ENCODE measurements around the gene EXOC1. TPM values are rescaled to one million over a fixed set of nuclear protein-coding genes. Genes with fewer than 3 reads are reported as not detected.
A peak's percentile ranks its signal among the peaks of the same experiment; 100 is the strongest.

The EXOC1 gene
- total and polyA plus RNA-seq, 4 experiments from 2014 or later: 9.4 to 50.7 (median 31.4) TPM

GRCh38 chr4:55896622-55897021, 43.2 kb downstream of the EXOC1 start:
- H3K36me3 ChIP-seq (ENCODE audit: insufficient read depth, low read length): peaks cover 18% of the 10 kb centered on the region
- H3K9me3 ChIP-seq (ENCODE audit: control insufficient read depth in 1 of 2, low read length in 2 of 2): no peaks in the 10 kb centered on the region
- ChIA-PET POLR2A (ENCODE audit: partially characterized antibody) (no interaction called here), CTCF (ENCODE audit: partially characterized antibody) (no interaction called here)
- no peak overlapping the region for H3K4me3 ChIP-seq (ENCODE audit: low read length in 2 of 2)
- Mint-ChIP-seq H3K4me1 (peaks cover 4 to 10% (median 7%) of the 10 kb centered on the region in 4 donors), H3K27me3 (no peaks in the 10 kb centered on the region), H3K36me3 (peaks cover 24 to 52% of the 10 kb centered on the region in 2 donors), H3K27ac (peak overlapping the region in 2 of 7 donors; percentile 13 to 44), H3K9me3 (no peaks in the 10 kb centered on the region), H3K4me3 (no peak overlapping the region)
- intact Hi-C loops (cut with micrococcal nuclease): no loop called here
- no peak overlapping the region for H3K27ac ChIP-seq (ENCODE audit: low read depth, low read length)
- no peak for DNase-seq
- no peaks in the 10 kb centered on the region for H3K27me3 ChIP-seq (ENCODE audit: insufficient read depth, low read length)
- H3K4me1 ChIP-seq (ENCODE audit: insufficient read depth, low read length): peaks cover 12% of the 10 kb centered on the region

- H3K27me3 ChIP-seq (ENCODE audit: insufficient read depth, low read length): no peaks in the 10 kb centered on the region
- H3K4me3 ChIP-seq (ENCODE audit: low read length in 2 of 2): no peak overlapping the region
- ChIA-PET POLR2A (ENCODE audit: partially characterized antibody) (no interaction called here), CTCF (ENCODE audit: partially characterized antibody) (interaction anchor here (1.2 kb wide), 1 partner anchor 46 kb away, joined by 5 read pairs; the partner anchor contains the start of gene CEP135)
- Mint-ChIP-seq H3K27me3 (no peaks in the 10 kb centered on the region), H3K4me1 (peaks cover 12 to 23% (median 18%) of the 10 kb centered on the region in 4 donors), H3K36me3 (peaks cover 21 to 39% of the 10 kb centered on the region in 2 donors), H3K9me3 (no peaks in the 10 kb centered on the region), H3K27ac (peak overlapping the region in 6 of 7 donors; percentile 12 to 63 (median 30)), H3K4me3 (no peak overlapping the region)
- intact Hi-C loops (cut with micrococcal nuclease): no loop called here
- H3K4me1 ChIP-seq (ENCODE audit: insufficient read depth, low read length): peaks cover 8% of the 10 kb centered on the region
- H3K27ac ChIP-seq (ENCODE audit: low read depth, low read length): no peak overlapping the region
- peaks cover 15% of the 10 kb centered on the region for H3K36me3 ChIP-seq (ENCODE audit: insufficient read depth, low read length)
- H3K9me3 ChIP-seq (ENCODE audit: control insufficient read depth in 1 of 2, low read length in 2 of 2): no peaks in the 10 kb centered on the region
- no peak for DNase-seq
Observed at GRCh38 chr4:55902677-55903076, 49.2 kb downstream of the EXOC1 start.

- no peak overlapping the region for H3K4me3 Mint-ChIP-seq
- no peaks in the 10 kb centered on the region for H3K9me3 Mint-ChIP-seq
- intact Hi-C loops (cut with micrococcal nuclease): no loop called here
- H3K36me3 Mint-ChIP-seq: peaks cover 21 to 37% of the 10 kb centered on the region in 2 donors
- H3K9me3 ChIP-seq (ENCODE audit: control insufficient read depth in 1 of 2, low read length in 2 of 2): no peaks in the 10 kb centered on the region
- H3K4me1 ChIP-seq (ENCODE audit: insufficient read depth, low read length): peaks cover 8% of the 10 kb centered on the region
- H3K36me3 ChIP-seq (ENCODE audit: insufficient read depth, low read length): peaks cover 15% of the 10 kb centered on the region
- POLR2A ChIA-PET (ENCODE audit: partially characterized antibody): no interaction called here
- no peak overlapping the region for H3K4me3 ChIP-seq (ENCODE audit: low read length in 2 of 2)
- DNase-seq: no peak
- H3K27me3 Mint-ChIP-seq: no peaks in the 10 kb centered on the region
- peaks cover 12 to 25% (median 19%) of the 10 kb centered on the region in 4 donors for H3K4me1 Mint-ChIP-seq
- H3K27ac ChIP-seq (ENCODE audit: low read depth, low read length): no peak overlapping the region
- peak overlapping the region in 2 of 7 donors; percentile 15 to 71 for H3K27ac Mint-ChIP-seq
- CTCF ChIA-PET (ENCODE audit: partially characterized antibody): interaction anchor here (0.8 to 1.2 kb wide), 3 partner anchors 27 to 532 kb away, joined by 3 to 5 read pairs (median 3); partner anchors contain the start of genes CEP135, PAICS and PPAT
- no peaks in the 10 kb centered on the region for H3K27me3 ChIP-seq (ENCODE audit: insufficient read depth, low read length)
Observed at GRCh38 chr4:55903577-55903976, 50.1 kb downstream of the EXOC1 start.

GRCh38 chr4:55904576-55904975, 51.1 kb downstream of the EXOC1 start:
- Histone ChIP-seq H3K36me3 (ENCODE audit: insufficient read depth, low read length) (peaks cover 15% of the 10 kb centered on the region), H3K27me3 (ENCODE audit: insufficient read depth, low read length) (no peaks in the 10 kb centered on the region), H3K9me3 (ENCODE audit: control insufficient read depth in 1 of 2, low read length in 2 of 2) (no peaks in the 10 kb centered on the region), H3K27ac (ENCODE audit: low read depth, low read length) (no peak overlapping the region), H3K4me3 (ENCODE audit: low read length in 2 of 2) (no peak overlapping the region), H3K4me1 (ENCODE audit: insufficient read depth, low read length) (peaks cover 8% of the 10 kb centered on the region)
- Mint-ChIP-seq H3K27ac (peak overlapping the region in 1 of 7 donors; percentile 42), H3K4me1 (peaks cover 12 to 25% (median 19%) of the 10 kb centered on the region in 4 donors), H3K27me3 (no peaks in the 10 kb centered on the region), H3K9me3 (no peaks in the 10 kb centered on the region), H3K36me3 (peaks cover 21 to 35% of the 10 kb centered on the region in 2 donors), H3K4me3 (no peak overlapping the region)
- POLR2A ChIA-PET (ENCODE audit: partially characterized antibody): no interaction called here
- DNase-seq: no peak
- intact Hi-C loops (cut with micrococcal nuclease): no loop called here
- CTCF ChIA-PET (ENCODE audit: partially characterized antibody): interaction anchor here (0.8 to 1.8 kb wide), 2 partner anchors 44 to 531 kb away, joined by 3 read pairs; partner anchors contain the start of genes CEP135, PAICS and PPAT

- DNase-seq: no peak
- Histone ChIP-seq H3K4me3 (ENCODE audit: low read length in 2 of 2) (no peak overlapping the region), H3K4me1 (ENCODE audit: insufficient read depth, low read length) (peaks cover 8% of the 10 kb centered on the region), H3K36me3 (ENCODE audit: insufficient read depth, low read length) (peaks cover 9% of the 10 kb centered on the region), H3K27me3 (ENCODE audit: insufficient read depth, low read length) (no peaks in the 10 kb centered on the region), H3K9me3 (ENCODE audit: control insufficient read depth in 1 of 2, low read length in 2 of 2) (no peaks in the 10 kb centered on the region), H3K27ac (ENCODE audit: low read depth, low read length) (no peak overlapping the region)
- no peaks in the 10 kb centered on the region for H3K9me3 Mint-ChIP-seq
- H3K4me3 Mint-ChIP-seq: peak overlapping the region in 3 of 8 donors; percentile 9 to 77 (median 32)
- H3K4me1 Mint-ChIP-seq: peaks cover 12 to 25% (median 19%) of the 10 kb centered on the region in 4 donors
- peaks cover 16 to 28% of the 10 kb centered on the region in 2 donors for H3K36me3 Mint-ChIP-seq
- intact Hi-C loops (cut with micrococcal nuclease): loop anchor here (2.0 kb wide), 1 partner anchor 42 kb away; the partner anchor contains the start of gene CEP135
- peak overlapping the region in 3 of 7 donors; percentile 10 to 76 (median 58) for H3K27ac Mint-ChIP-seq
- ChIA-PET CTCF (ENCODE audit: partially characterized antibody) (interaction anchor here (1.0 to 1.8 kb wide), 2 partner anchors 42 kb away, joined by 3 read pairs; partner anchors contain the start of gene CEP135), POLR2A (ENCODE audit: partially characterized antibody) (interaction anchor here (1.0 kb wide), 1 partner anchor 42 kb away, joined by 3 read pairs; the partner anchor contains the start of gene CEP135)
- no peaks in the 10 kb centered on the region for H3K27me3 Mint-ChIP-seq
Observed at GRCh38 chr4:55906323-55906722, 52.9 kb downstream of the EXOC1 start.

- peaks cover 16 to 28% of the 10 kb centered on the region in 2 donors for H3K36me3 Mint-ChIP-seq
- no peaks in the 10 kb centered on the region for H3K27me3 Mint-ChIP-seq
- peaks cover 12 to 25% (median 19%) of the 10 kb centered on the region in 4 donors for H3K4me1 Mint-ChIP-seq
- H3K9me3 Mint-ChIP-seq: no peaks in the 10 kb centered on the region
- CTCF ChIA-PET (ENCODE audit: partially characterized antibody): interaction anchor here (1.0 kb wide), 1 partner anchor 42 kb away, joined by 3 read pairs; the partner anchor contains the start of gene CEP135
- H3K4me3 Mint-ChIP-seq: peak overlapping the region; percentile 65 to 84 (median 74)
- intact Hi-C loops (cut with micrococcal nuclease): loop anchor here (2.0 kb wide), 1 partner anchor 42 kb away; the partner anchor contains the start of gene CEP135
- DNase-seq: peak in 4 of 5 donors; percentile 4 to 40 (median 11)
- Histone ChIP-seq H3K4me1 (ENCODE audit: insufficient read depth, low read length) (peaks cover 8% of the 10 kb centered on the region), H3K4me3 (ENCODE audit: low read length in 2 of 2) (peak overlapping the region in 1 of 2 donors; percentile 43), H3K36me3 (ENCODE audit: insufficient read depth, low read length) (peaks cover 9% of the 10 kb centered on the region), H3K9me3 (ENCODE audit: control insufficient read depth in 1 of 2, low read length in 2 of 2) (no peaks in the 10 kb centered on the region), H3K27ac (ENCODE audit: low read depth, low read length) (no peak overlapping the region), H3K27me3 (ENCODE audit: insufficient read depth, low read length) (no peaks in the 10 kb centered on the region)
- H3K27ac Mint-ChIP-seq: peak overlapping the region in 6 of 7 donors; percentile 59 to 89 (median 73)
- POLR2A ChIA-PET (ENCODE audit: partially characterized antibody): interaction anchor here (1.0 kb wide), 1 partner anchor 40 kb away, joined by 3 read pairs; no protein-coding TSS in a partner anchor
Observed at GRCh38 chr4:55906989-55907388, 53.5 kb downstream of the EXOC1 start.

GRCh38 chr4:55907469-55907868, 54.0 kb downstream of the EXOC1 start:
- Histone ChIP-seq H3K36me3 (ENCODE audit: insufficient read depth, low read length) (peaks cover 9% of the 10 kb centered on the region), H3K27me3 (ENCODE audit: insufficient read depth, low read length) (no peaks in the 10 kb centered on the region), H3K4me3 (ENCODE audit: low read length in 2 of 2) (peak overlapping the region in 1 of 2 donors; percentile 43), H3K27ac (ENCODE audit: low read depth, low read length) (no peak overlapping the region), H3K4me1 (ENCODE audit: insufficient read depth, low read length) (peaks cover 8% of the 10 kb centered on the region), H3K9me3 (ENCODE audit: control insufficient read depth in 1 of 2, low read length in 2 of 2) (no peaks in the 10 kb centered on the region)
- H3K9me3 Mint-ChIP-seq: no peaks in the 10 kb centered on the region
- peak overlapping the region; percentile 65 to 84 (median 74) for H3K4me3 Mint-ChIP-seq
- no peaks in the 10 kb centered on the region for H3K27me3 Mint-ChIP-seq
- DNase-seq: peak in 1 of 5 donors; percentile 8
- H3K27ac Mint-ChIP-seq: peak overlapping the region; percentile 12 to 89 (median 80)
- intact Hi-C loops (cut with micrococcal nuclease): loop anchor here (2.0 kb wide), 1 partner anchor 41 kb away; the partner anchor contains the start of gene CEP135
- H3K4me1 Mint-ChIP-seq: peaks cover 12 to 25% (median 19%) of the 10 kb centered on the region in 4 donors
- H3K36me3 Mint-ChIP-seq: peaks cover 14 to 24% of the 10 kb centered on the region in 2 donors
- ChIA-PET POLR2A (ENCODE audit: partially characterized antibody) (interaction anchor here (1.0 kb wide), 1 partner anchor 40 kb away, joined by 3 read pairs; no protein-coding TSS in a partner anchor), CTCF (ENCODE audit: partially characterized antibody) (interaction anchor here (1.4 kb wide), 1 partner anchor 40 kb away, joined by 3 read pairs; no protein-coding TSS in a partner anchor)
